Activated B cell treated with CpG ODN at 0.5 μM for 24 hours (primary cell): ENCODE data around the gene DNM1. TPM values are rescaled to one million over a fixed set of nuclear protein-coding genes. Genes with fewer than 3 reads are reported as not detected.

Source experiments
- ATAC-seq: fragments of 200-7000 bp; cut with Tn5 transposase; one replicate; pipeline ENCODE4 v1.10.0; 2021; ENCODE audit warnings: low read depth, mild to moderate bottlenecking, moderate library complexity
- CTCF ChIA-PET: fragments of 350-600 bp; sonication (Branson Sonifier 250); formaldehyde crosslinking; loops from one replicate; lab custom pipeline; 2021; ENCODE audit warnings: antibody characterized with exemption; lab: Charles Lee
- POLR2A ChIA-PET: fragments of 350-600 bp; sonication (Branson Sonifier 250); formaldehyde crosslinking; loops from one replicate; lab custom pipeline; 2021; ENCODE audit warnings: antibody characterized with exemption; lab: Charles Lee
- DNase-seq: peaks from one replicate; pipeline ENCODE4 v3.0.0; 2022
- H3K27ac Mint-ChIP-seq: one replicate; pipeline ENCODE4 v1.8.0; 2020; ENCODE audit warnings: mixed read lengths
- H3K27me3 Mint-ChIP-seq: one replicate; pipeline ENCODE4 v1.8.0; 2021; ENCODE audit warnings: mixed read lengths
- H3K36me3 Mint-ChIP-seq: one replicate; pipeline ENCODE4 v1.8.0; 2021; ENCODE audit warnings: low read depth, mixed read lengths
- H3K4me1 Mint-ChIP-seq: one replicate; pipeline ENCODE4 v1.8.0; 2021; ENCODE audit warnings: mixed read lengths
- H3K4me3 Mint-ChIP-seq: one replicate; pipeline ENCODE4 v1.8.0; 2020; ENCODE audit warnings: mild to moderate bottlenecking, mixed read lengths
- H3K9me3 Mint-ChIP-seq: one replicate; pipeline ENCODE4 v1.8.0; 2020; ENCODE audit warnings: mixed read lengths
- CTCF ChIP-seq: fragments of 200-600 bp; IDR thresholded peaks from one replicate; pipeline ENCODE4 v1.8.0; 2022; ENCODE audit warnings: antibody characterized with exemption, mild to moderate bottlenecking
- intact Hi-C: fragments of 100-400 bp; cut with micrococcal nuclease; formaldehyde crosslinking; loops from one replicate; pipeline ENCODE4 v1.15.1; 2024
- total RNA-seq: library from RNA; stranded (reverse); gene quantifications from 2 replicates; pipeline ENCODE4 v1.2.3, GENCODE V29; 2022

DNM1 gene
- total RNA-seq, 1 donor from 2014 or later = 0.86 TPM

GRCh38 chr9:128280084-128280622, 77.0 kb downstream of the DNM1 start:
- Mint-ChIP-seq H3K4me1 (peaks cover 23% of the 10 kb centered on the region), H3K9me3 (no peaks in the 10 kb centered on the region), H3K4me3 (no peak overlapping the region), H3K27me3 (no peaks in the 10 kb centered on the region), H3K36me3 (peaks cover 6% of the 10 kb centered on the region), H3K27ac (no peak overlapping the region)
- intact Hi-C loops = no loop called here
- ChIA-PET POLR2A (interaction anchor here (0.7 kb wide), 1 partner anchor 123 kb away, joined by 5 read pairs; no protein-coding TSS in a partner anchor), CTCF (no interaction called here)
- ATAC-seq (no peak), DNase-seq (no peak)
- TF ChIP-seq CTCF = no peak

- no peak overlapping the region for H3K27ac Mint-ChIP-seq
- H3K4me3 Mint-ChIP-seq = no peak overlapping the region
- H3K36me3 Mint-ChIP-seq = peaks cover 5% of the 10 kb centered on the region
- peaks cover 9% of the 10 kb centered on the region for H3K4me1 Mint-ChIP-seq
- H3K27me3 Mint-ChIP-seq = no peaks in the 10 kb centered on the region
- no peak for TF ChIP-seq CTCF
- ATAC-seq (no peak), DNase-seq (no peak)
- CTCF ChIA-PET = no interaction called here
- H3K9me3 Mint-ChIP-seq = no peaks in the 10 kb centered on the region
- intact Hi-C loops = no loop called here
- POLR2A ChIA-PET = no interaction called here
Measured at GRCh38 chr9:128282500-128282899, 79.3 kb downstream of the DNM1 start.

GRCh38 chr9:128285033-128285784, 82.0 kb downstream of the DNM1 start:
- DNase-seq (no peak), ATAC-seq (no peak)
- intact Hi-C loops = no loop called here
- Mint-ChIP-seq H3K4me1 (peaks cover 7% of the 10 kb centered on the region), H3K27me3 (no peaks in the 10 kb centered on the region), H3K4me3 (no peak overlapping the region), H3K9me3 (no peaks in the 10 kb centered on the region), H3K27ac (no peak overlapping the region), H3K36me3 (peaks cover 17% of the 10 kb centered on the region)
- TF ChIP-seq CTCF = no peak
- ChIA-PET CTCF (no interaction called here), POLR2A (interaction anchor here (1.0 kb wide), 1 partner anchor 9 kb away, joined by 5 read pairs; the partner anchor contains the start of genes GOLGA2 and SWI5)

DNA sequence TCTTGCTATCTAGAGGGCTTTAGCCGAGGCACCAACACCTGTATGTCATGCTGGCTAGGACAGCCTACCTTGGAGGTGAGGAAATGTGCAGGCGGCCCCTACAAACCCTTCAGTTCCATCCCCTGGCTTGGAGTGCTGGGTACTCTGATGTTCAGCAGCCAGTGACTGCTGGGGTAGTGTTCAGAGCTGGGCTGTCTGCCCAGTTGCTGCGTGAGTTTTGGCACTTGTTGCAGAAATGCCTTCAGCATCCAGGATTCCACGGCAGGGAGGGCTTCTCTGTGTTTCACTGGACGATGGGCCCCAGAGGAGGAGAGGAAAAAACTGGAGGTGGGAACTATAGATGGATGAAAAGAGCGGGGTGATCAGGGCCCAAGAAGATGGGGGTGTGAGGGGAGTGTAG, 83.3 kb downstream of the DNM1 start:
- intact Hi-C loops = no loop called here
- Mint-ChIP-seq H3K36me3 (peaks cover 17% of the 10 kb centered on the region), H3K4me1 (peaks cover 7% of the 10 kb centered on the region), H3K9me3 (no peaks in the 10 kb centered on the region), H3K27ac (no peak overlapping the region), H3K27me3 (no peaks in the 10 kb centered on the region), H3K4me3 (no peak overlapping the region)
- TF ChIP-seq CTCF = no peak
- DNase-seq (no peak), ATAC-seq (no peak)
- ChIA-PET CTCF (no interaction called here), POLR2A (no interaction called here)

GRCh38 chr9:128288273-128289004, 85.3 kb downstream of the DNM1 start:
- peaks cover 17% of the 10 kb centered on the region for H3K36me3 Mint-ChIP-seq
- no peak for ATAC-seq
- intact Hi-C loops = no loop called here
- H3K27ac Mint-ChIP-seq = no peak overlapping the region
- H3K4me3 Mint-ChIP-seq = no peak overlapping the region
- DNase-seq = no peak
- POLR2A ChIA-PET = interaction anchor here (0.7 to 0.8 kb wide), 2 partner anchors 25 to 487 kb away, joined by 3 read pairs; no protein-coding TSS in a partner anchor
- CTCF ChIA-PET = no interaction called here
- H3K27me3 Mint-ChIP-seq = no peaks in the 10 kb centered on the region
- peaks cover 7% of the 10 kb centered on the region for H3K4me1 Mint-ChIP-seq
- H3K9me3 Mint-ChIP-seq = no peaks in the 10 kb centered on the region
- TF ChIP-seq CTCF = no peak
